Measurements from ENCODE around the gene CCDC184.

The CCDC184 gene

GRCh38 chr12:48194799-48195201 lies 11.4 kb downstream of the CCDC184 start:
- TF ChIP-seq CTCF (IDR thresholded peaks at IDR 0.05; ENCODE audit: low read depth, low read length) (no peak), POLR2A (IDR thresholded peaks at IDR 0.05; ENCODE audit: extremely low read depth, insufficient read length) (no peak), MYC (IDR thresholded peaks at IDR 0.05; ENCODE audit: low read depth, low read length) (no peak), MAX (IDR thresholded peaks at IDR 0.05; ENCODE audit: low read depth, low read length) (no peak)
- no peak overlapping the region for H3K4me3 ChIP-seq (ENCODE audit: low read depth, low read length)
- DNase-seq (ENCODE audit: low read depth), result no peak

GRCh38 chr12:48197549-48197970 lies 14.1 kb downstream of the CCDC184 start:
- TF ChIP-seq POLR2A (IDR thresholded peaks at IDR 0.05; ENCODE audit: extremely low read depth, insufficient read length) (no peak), MAX (IDR thresholded peaks at IDR 0.05; ENCODE audit: low read depth, low read length) (no peak), MYC (IDR thresholded peaks at IDR 0.05; ENCODE audit: low read depth, low read length) (no peak), CTCF (IDR thresholded peaks at IDR 0.05; ENCODE audit: low read depth, low read length) (peak; percentile 41)
- peak; percentile 49 for DNase-seq (ENCODE audit: low read depth)
- H3K4me3 ChIP-seq (ENCODE audit: low read depth, low read length), result peak overlapping the region; percentile 77

GRCh38 chr12:48197971-48198671 lies 14.7 kb downstream of the CCDC184 start:
- peak; percentile 98 for DNase-seq (ENCODE audit: low read depth)
- TF ChIP-seq MAX (IDR thresholded peaks at IDR 0.05; ENCODE audit: low read depth, low read length) (0 out of 2 replicates have a peak, but pooled peaks have one; percentile 8), POLR2A (IDR thresholded peaks at IDR 0.05; ENCODE audit: extremely low read depth, insufficient read length) (peak; percentile 61), CTCF (IDR thresholded peaks at IDR 0.05; ENCODE audit: low read depth, low read length) (no peak), MYC (IDR thresholded peaks at IDR 0.05; ENCODE audit: low read depth, low read length) (no peak)
- peak overlapping the region; percentile 77 for H3K4me3 ChIP-seq (ENCODE audit: low read depth, low read length)

GRCh38 chr12:48198672-48198971 lies 15.2 kb downstream of the CCDC184 start:
- DNase-seq (ENCODE audit: low read depth), result no peak
- H3K4me3 ChIP-seq (ENCODE audit: low read depth, low read length), result peak overlapping the region; percentile 77
- TF ChIP-seq CTCF (IDR thresholded peaks at IDR 0.05; ENCODE audit: low read depth, low read length), result no peak
- TF ChIP-seq MAX (IDR thresholded peaks at IDR 0.05; ENCODE audit: low read depth, low read length), result no peak
- no peak for TF ChIP-seq POLR2A (IDR thresholded peaks at IDR 0.05; ENCODE audit: extremely low read depth, insufficient read length)
- TF ChIP-seq MYC (IDR thresholded peaks at IDR 0.05; ENCODE audit: low read depth, low read length), result no peak

GRCh38 chr12:48198985-48199384 lies 15.5 kb downstream of the CCDC184 start:
- peak overlapping the region; percentile 77 for H3K4me3 ChIP-seq (ENCODE audit: low read depth, low read length)
- TF ChIP-seq POLR2A (IDR thresholded peaks at IDR 0.05; ENCODE audit: extremely low read depth, insufficient read length) (no peak), MAX (IDR thresholded peaks at IDR 0.05; ENCODE audit: low read depth, low read length) (no peak), MYC (IDR thresholded peaks at IDR 0.05; ENCODE audit: low read depth, low read length) (no peak), CTCF (IDR thresholded peaks at IDR 0.05; ENCODE audit: low read depth, low read length) (no peak)
- DNase-seq (ENCODE audit: low read depth), result no peak
